ENCODE results near the gene CXCL8. TPM values are rescaled to one million over a fixed set of nuclear protein-coding genes. Genes with fewer than 3 reads are reported as not detected.
A peak's percentile ranks its signal among the peaks of the same experiment; 100 is the strongest.

The CXCL8 gene
- total and polyA plus RNA-seq, 4 donors = 0.33 to 3.8 (median 1.1) TPM

GRCh38 chr4:73723928-73724327 lies 16.4 kb upstream of the CXCL8 start:
- H3K4me1 ChIP-seq (ENCODE audit: control insufficient read depth in 4 of 4, insufficient read depth in 4 of 4, low read length in 3 of 4) = peaks cover 0 to 2% (median 0%) of the 10 kb centered on the region in 4 donors
- H3K9ac ChIP-seq (ENCODE audit: low read depth in 1 of 2, low read length in 2 of 2) = no peak overlapping the region
- no peak for TF ChIP-seq TAF1 (conservative IDR thresholded peaks at IDR 0.05)
- TF ChIP-seq, protein P1, sequence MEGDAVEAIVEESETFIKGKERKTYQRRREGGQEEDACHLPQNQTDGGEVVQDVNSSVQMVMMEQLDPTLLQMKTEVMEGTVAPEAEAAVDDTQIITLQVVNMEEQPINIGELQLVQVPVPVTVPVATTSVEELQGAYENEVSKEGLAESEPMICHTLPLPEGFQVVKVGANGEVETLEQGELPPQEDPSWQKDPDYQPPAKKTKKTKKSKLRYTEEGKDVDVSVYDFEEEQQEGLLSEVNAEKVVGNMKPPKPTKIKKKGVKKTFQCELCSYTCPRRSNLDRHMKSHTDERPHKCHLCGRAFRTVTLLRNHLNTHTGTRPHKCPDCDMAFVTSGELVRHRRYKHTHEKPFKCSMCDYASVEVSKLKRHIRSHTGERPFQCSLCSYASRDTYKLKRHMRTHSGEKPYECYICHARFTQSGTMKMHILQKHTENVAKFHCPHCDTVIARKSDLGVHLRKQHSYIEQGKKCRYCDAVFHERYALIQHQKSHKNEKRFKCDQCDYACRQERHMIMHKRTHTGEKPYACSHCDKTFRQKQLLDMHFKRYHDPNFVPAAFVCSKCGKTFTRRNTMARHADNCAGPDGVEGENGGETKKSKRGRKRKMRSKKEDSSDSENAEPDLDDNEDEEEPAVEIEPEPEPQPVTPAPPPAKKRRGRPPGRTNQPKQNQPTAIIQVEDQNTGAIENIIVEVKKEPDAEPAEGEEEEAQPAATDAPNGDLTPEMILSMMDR (IDR thresholded peaks at IDR 0.05; ENCODE audit: low read depth, low read length, missing input control) = no peak
- no peak for TF ChIP-seq SP1 (IDR thresholded peaks at IDR 0.05)
- no peak for TF ChIP-seq YY1 (IDR thresholded peaks at IDR 0.05)
- no peak for TF ChIP-seq GABPA (IDR thresholded peaks at IDR 0.05 in 1 of 2, conservative IDR thresholded peaks at IDR 0.05 in 1 of 2)
- TF ChIP-seq FOXA2 (IDR thresholded peaks at IDR 0.05) = no peak
- no peak for TF ChIP-seq RAD21 (IDR thresholded peaks at IDR 0.05)
- TF ChIP-seq, protein P2, sequence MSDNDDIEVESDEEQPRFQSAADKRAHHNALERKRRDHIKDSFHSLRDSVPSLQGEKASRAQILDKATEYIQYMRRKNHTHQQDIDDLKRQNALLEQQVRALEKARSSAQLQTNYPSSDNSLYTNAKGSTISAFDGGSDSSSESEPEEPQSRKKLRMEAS (IDR thresholded peaks at IDR 0.05) = no peak
- TF ChIP-seq, protein P3, sequence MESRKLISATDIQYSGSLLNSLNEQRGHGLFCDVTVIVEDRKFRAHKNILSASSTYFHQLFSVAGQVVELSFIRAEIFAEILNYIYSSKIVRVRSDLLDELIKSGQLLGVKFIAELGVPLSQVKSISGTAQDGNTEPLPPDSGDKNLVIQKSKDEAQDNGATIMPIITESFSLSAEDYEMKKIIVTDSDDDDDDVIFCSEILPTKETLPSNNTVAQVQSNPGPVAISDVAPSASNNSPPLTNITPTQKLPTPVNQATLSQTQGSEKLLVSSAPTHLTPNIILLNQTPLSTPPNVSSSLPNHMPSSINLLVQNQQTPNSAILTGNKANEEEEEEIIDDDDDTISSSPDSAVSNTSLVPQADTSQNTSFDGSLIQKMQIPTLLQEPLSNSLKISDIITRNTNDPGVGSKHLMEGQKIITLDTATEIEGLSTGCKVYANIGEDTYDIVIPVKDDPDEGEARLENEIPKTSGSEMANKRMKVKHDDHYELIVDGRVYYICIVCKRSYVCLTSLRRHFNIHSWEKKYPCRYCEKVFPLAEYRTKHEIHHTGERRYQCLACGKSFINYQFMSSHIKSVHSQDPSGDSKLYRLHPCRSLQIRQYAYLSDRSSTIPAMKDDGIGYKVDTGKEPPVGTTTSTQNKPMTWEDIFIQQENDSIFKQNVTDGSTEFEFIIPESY (IDR thresholded peaks at IDR 0.05) = no peak
- TF ChIP-seq ATF3 (IDR thresholded peaks at IDR 0.05) = no peak
- H3K9me3 ChIP-seq (ENCODE audit: control insufficient read depth in 4 of 4, low read length in 3 of 4) = no peaks in the 10 kb centered on the region
- H3K27me3 ChIP-seq (ENCODE audit: control insufficient read depth in 4 of 4, insufficient read depth in 4 of 4, low read length in 3 of 4) = no peaks in the 10 kb centered on the region
- no peak overlapping the region for H3K27ac ChIP-seq (ENCODE audit: low read depth in 1 of 2, low read length in 2 of 2)
- 84% methylated on average over 6 of the region's 6 CpGs for WGBS
- H3K36me3 ChIP-seq (ENCODE audit: control insufficient read depth in 4 of 4, insufficient read depth in 3 of 4, low read depth in 1 of 4, low read length in 3 of 4) = no peaks in the 10 kb centered on the region
- no peak for DNase-seq (ENCODE audit: low spot score)
- H3K4me3 ChIP-seq (ENCODE audit: low read depth in 1 of 3, low read length in 3 of 3) = no peak overlapping the region

GRCh38 chr4:73725510-73725909 lies 14.9 kb upstream of the CXCL8 start:
- DNase-seq (ENCODE audit: low spot score) = no peak
- Histone ChIP-seq H3K4me3 (ENCODE audit: low read depth in 1 of 3, low read length in 3 of 3) (no peak overlapping the region), H3K4me1 (ENCODE audit: control insufficient read depth in 4 of 4, insufficient read depth in 4 of 4, low read length in 3 of 4) (peaks cover 0 to 2% (median 0%) of the 10 kb centered on the region in 4 donors), H3K27me3 (ENCODE audit: control insufficient read depth in 4 of 4, insufficient read depth in 4 of 4, low read length in 3 of 4) (no peaks in the 10 kb centered on the region), H3K27ac (ENCODE audit: low read depth in 1 of 2, low read length in 2 of 2) (no peak overlapping the region), H3K36me3 (ENCODE audit: control insufficient read depth in 4 of 4, insufficient read depth in 3 of 4, low read depth in 1 of 4, low read length in 3 of 4) (no peaks in the 10 kb centered on the region), H3K9ac (ENCODE audit: low read depth in 1 of 2, low read length in 2 of 2) (no peak overlapping the region), H3K9me3 (ENCODE audit: control insufficient read depth in 4 of 4, low read length in 3 of 4) (no peaks in the 10 kb centered on the region)
- TF ChIP-seq JUND (IDR thresholded peaks at IDR 0.05) = no peak
- WGBS = 85% methylated on average over 4 of the region's 4 CpGs

DNA sequence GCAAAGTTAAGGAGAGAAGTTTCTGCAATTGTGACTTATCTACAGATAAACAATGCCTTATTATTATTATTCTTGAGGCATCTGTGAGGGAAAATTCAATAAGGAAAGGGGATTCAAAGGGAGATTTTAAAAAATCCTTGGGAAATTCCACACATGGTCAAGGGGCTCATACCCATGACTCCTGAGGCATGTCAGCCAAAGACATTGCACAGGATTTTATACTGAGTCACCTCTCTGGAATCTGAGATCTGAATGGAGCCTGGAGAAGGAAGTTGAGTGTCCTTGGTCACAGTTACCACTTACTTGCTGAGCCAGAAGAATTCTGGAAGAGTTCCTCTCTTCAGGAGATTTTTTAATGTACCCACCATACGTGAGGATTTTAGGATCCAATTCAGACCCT lies 14.4 kb upstream of the CXCL8 start:
- H3K27ac ChIP-seq (ENCODE audit: low read depth in 1 of 2, low read length in 2 of 2) = no peak overlapping the region
- H3K9ac ChIP-seq (ENCODE audit: low read depth in 1 of 2, low read length in 2 of 2) = no peak overlapping the region
- H3K4me1 ChIP-seq (ENCODE audit: control insufficient read depth in 4 of 4, insufficient read depth in 4 of 4, low read length in 3 of 4) = peaks cover 0 to 2% (median 0%) of the 10 kb centered on the region in 4 donors
- DNase-seq (ENCODE audit: low spot score) = no peak
- 79% methylated on average over 1 of the region's 1 CpG for WGBS
- TF ChIP-seq JUND (IDR thresholded peaks at IDR 0.05) (peak in 1 of 2 donors; percentile 28), FOXA2 (IDR thresholded peaks at IDR 0.05) (no peak)
- H3K27me3 ChIP-seq (ENCODE audit: control insufficient read depth in 4 of 4, insufficient read depth in 4 of 4, low read length in 3 of 4) = no peaks in the 10 kb centered on the region
- no peaks in the 10 kb centered on the region for H3K36me3 ChIP-seq (ENCODE audit: control insufficient read depth in 4 of 4, insufficient read depth in 3 of 4, low read depth in 1 of 4, low read length in 3 of 4)
- no peaks in the 10 kb centered on the region for H3K9me3 ChIP-seq (ENCODE audit: control insufficient read depth in 4 of 4, low read length in 3 of 4)
- H3K4me3 ChIP-seq (ENCODE audit: low read depth in 1 of 3, low read length in 3 of 3) = no peak overlapping the region

All from liver (tissue), 9 donors.